Mesendoderm (in vitro differentiated cells): ENCODE data around the gene HMOX1.

ENCODE experiments used
- DNase-seq: peaks from one replicate; pipeline ENCODE4 v3.0.0; 2013
- H2AK5ac ChIP-seq: 2 replicates; pipeline ENCODE4 v1.6.1; 2013; ENCODE audit warnings: low read length, inconsistent platforms
- H2BK120ac ChIP-seq: 2 replicates; pipeline ENCODE4 v1.6.1; 2013; ENCODE audit warnings: low read depth, mild to moderate bottlenecking, low read length, moderate library complexity, mixed read lengths
- H2BK15ac ChIP-seq: replicated peaks from 2 replicates; pipeline ENCODE4 v1.6.1; 2013; ENCODE audit warnings: low read depth, mild to moderate bottlenecking, moderate library complexity
- H2BK5ac ChIP-seq: 2 replicates; pipeline ENCODE4 v1.6.1; 2013; ENCODE audit warnings: low read length, inconsistent platforms
- H3K18ac ChIP-seq: 2 replicates; pipeline ENCODE4 v1.6.1; 2013; ENCODE audit warnings: mild to moderate bottlenecking, low read length, mixed read lengths
- H3K23ac ChIP-seq: one replicate; pipeline ENCODE4 v1.6.1; 2013; ENCODE audit warnings: low read length
- H3K27ac ChIP-seq: 2 replicates; pipeline ENCODE4 v1.5.1; 2013; ENCODE audit warnings: low read depth, mild to moderate bottlenecking, inconsistent platforms, low read length, moderate library complexity
- H3K27me3 ChIP-seq: 2 replicates; pipeline ENCODE4 v1.6.1; 2013; ENCODE audit warnings: low read length, control low read depth, mild to moderate bottlenecking, inconsistent platforms; ENCODE audit not compliant: insufficient read depth, poor library complexity
- H3K36me3 ChIP-seq: 2 replicates; pipeline ENCODE4 v1.6.1; 2013; ENCODE audit warnings: low read length, inconsistent platforms; ENCODE audit not compliant: control insufficient read depth, insufficient read depth
- H3K4ac ChIP-seq: one replicate; pipeline ENCODE4 v1.6.1; 2013; ENCODE audit warnings: low read depth, mild to moderate bottlenecking, low read length, moderate library complexity
- H3K4me1 ChIP-seq: 2 replicates; pipeline ENCODE4 v1.6.1; 2013; ENCODE audit warnings: low read depth, low read length, inconsistent platforms; ENCODE audit not compliant: control insufficient read depth
- H3K4me2 ChIP-seq: 2 replicates; pipeline ENCODE4 v1.6.1; 2013; ENCODE audit warnings: low read length
- H3K4me3 ChIP-seq: 2 replicates; pipeline ENCODE4 v1.5.1; 2013; ENCODE audit warnings: mild to moderate bottlenecking, low read length
- H3K56ac ChIP-seq: one replicate; pipeline ENCODE4 v1.6.1; 2013; ENCODE audit warnings: low read length
- H3K79me1 ChIP-seq: 2 replicates; pipeline ENCODE4 v1.6.1; 2013; ENCODE audit warnings: low read length, inconsistent platforms
- H3K79me2 ChIP-seq: 2 replicates; pipeline ENCODE4 v1.6.1; 2013; ENCODE audit warnings: mild to moderate bottlenecking, low read length; ENCODE audit not compliant: control insufficient read depth, insufficient read depth
- H3K9ac ChIP-seq: 2 replicates; pipeline ENCODE4 v1.6.1; 2013; ENCODE audit warnings: low read length, inconsistent platforms
- H4K5ac ChIP-seq: one replicate; pipeline ENCODE4 v1.6.1; 2013; ENCODE audit warnings: low read length
- H4K8ac ChIP-seq: one replicate; pipeline ENCODE4 v1.6.1; 2013; ENCODE audit warnings: low read depth, mild to moderate bottlenecking, control low read depth, low read length, moderate library complexity
- WGBS: extraction: QIAGEN DNeasy Blood & Tissue Kit; methylation state at CpG from one replicate; pipeline ENCODE4 v1.1.7; 2013; ENCODE audit warnings: low lambda C conversion rate, missing lambda C conversion rate; ENCODE audit not compliant: insufficient coverage; ENCODE audit errors: extremely low coverage; 5-methylcytosine and 5-hydroxymethylcytosine counted together

The HMOX1 gene

GRCh38 chr22:35335936-35336781, 44.7 kb upstream of the HMOX1 start:
- H2AK5ac ChIP-seq = no peak overlapping the region
- no peaks in the 10 kb centered on the region for H3K27me3 ChIP-seq
- no peak overlapping the region for H2BK15ac ChIP-seq
- H3K4me2 ChIP-seq = no peak overlapping the region
- H3K36me3 ChIP-seq = peaks cover 4% of the 10 kb centered on the region
- no peak overlapping the region for H3K9ac ChIP-seq
- H3K4me3 ChIP-seq = no peak overlapping the region
- H2BK5ac ChIP-seq = no peak overlapping the region
- H3K56ac ChIP-seq = no peak overlapping the region
- no peak overlapping the region for H3K18ac ChIP-seq
- no peak overlapping the region for H2BK120ac ChIP-seq
- no peak overlapping the region for H3K23ac ChIP-seq
- no peak overlapping the region for H3K4ac ChIP-seq
- H4K5ac ChIP-seq = no peak overlapping the region
- H3K79me1 ChIP-seq = no peaks in the 10 kb centered on the region
- H3K4me1 ChIP-seq = no peaks in the 10 kb centered on the region
- no peaks in the 10 kb centered on the region for H3K79me2 ChIP-seq
- no peak overlapping the region for H4K8ac ChIP-seq
- DNase-seq = no peak
- H3K27ac ChIP-seq = no peak overlapping the region
- no CpG with 5 or more reads among the region's 12 CpGs for WGBS

GRCh38 chr22:35337932-35338331, 43.0 kb upstream of the HMOX1 start:
- Histone ChIP-seq H3K36me3 (no peaks in the 10 kb centered on the region), H3K79me2 (no peaks in the 10 kb centered on the region), H3K4me3 (no peak overlapping the region), H3K79me1 (no peaks in the 10 kb centered on the region), H3K4me2 (no peak overlapping the region), H2AK5ac (no peak overlapping the region), H3K4me1 (no peaks in the 10 kb centered on the region), H3K18ac (no peak overlapping the region), H3K23ac (no peak overlapping the region), H4K5ac (no peak overlapping the region), H3K9ac (no peak overlapping the region), H4K8ac (no peak overlapping the region), H3K27me3 (no peaks in the 10 kb centered on the region), H2BK15ac (no peak overlapping the region), H2BK5ac (no peak overlapping the region), H2BK120ac (no peak overlapping the region), H3K4ac (no peak overlapping the region), H3K27ac (no peak overlapping the region), H3K56ac (no peak overlapping the region)
- DNase-seq = peak; percentile 53
- whole genome bisulfite sequencing = no CpG with 5 or more reads among the region's 4 CpGs

- no CpG with 5 or more reads among the region's 19 CpGs for WGBS
- Histone ChIP-seq H3K4me3 (no peak overlapping the region), H3K79me1 (no peaks in the 10 kb centered on the region), H3K9ac (no peak overlapping the region), H3K4ac (no peak overlapping the region), H4K5ac (no peak overlapping the region), H2BK120ac (no peak overlapping the region), H3K27me3 (no peaks in the 10 kb centered on the region), H3K27ac (no peak overlapping the region), H3K4me1 (no peaks in the 10 kb centered on the region), H2AK5ac (no peak overlapping the region), H3K4me2 (no peak overlapping the region), H3K18ac (no peak overlapping the region), H3K23ac (no peak overlapping the region), H3K79me2 (no peaks in the 10 kb centered on the region), H3K56ac (no peak overlapping the region), H2BK15ac (no peak overlapping the region), H4K8ac (no peak overlapping the region), H3K36me3 (no peaks in the 10 kb centered on the region), H2BK5ac (no peak overlapping the region)
- DNase-seq = no peak
These were observed 39.6 kb upstream of the HMOX1 start for GRCh38 chr22:35341090-35341874.

GRCh38 chr22:35342390-35342789, 38.5 kb upstream of the HMOX1 start:
- Histone ChIP-seq H3K27ac (no peak overlapping the region), H3K79me1 (no peaks in the 10 kb centered on the region), H2BK5ac (no peak overlapping the region), H3K4ac (no peak overlapping the region), H3K4me1 (no peaks in the 10 kb centered on the region), H3K56ac (no peak overlapping the region), H3K9ac (no peak overlapping the region), H3K36me3 (no peaks in the 10 kb centered on the region), H2AK5ac (no peak overlapping the region), H3K79me2 (no peaks in the 10 kb centered on the region), H3K18ac (no peak overlapping the region), H3K23ac (no peak overlapping the region), H4K8ac (no peak overlapping the region), H3K4me3 (no peak overlapping the region), H2BK120ac (no peak overlapping the region), H2BK15ac (no peak overlapping the region), H4K5ac (no peak overlapping the region), H3K27me3 (no peaks in the 10 kb centered on the region), H3K4me2 (no peak overlapping the region)
- WGBS = no CpG with 5 or more reads among the region's 4 CpGs
- DNase-seq = no peak

- no peaks in the 10 kb centered on the region for H3K79me2 ChIP-seq
- no peak overlapping the region for H3K23ac ChIP-seq
- H2BK15ac ChIP-seq = no peak overlapping the region
- H4K5ac ChIP-seq = no peak overlapping the region
- no peak overlapping the region for H3K4me3 ChIP-seq
- H2BK5ac ChIP-seq = no peak overlapping the region
- WGBS = 100% methylated on average over 1 of the region's 26 CpGs
- H4K8ac ChIP-seq = no peak overlapping the region
- H3K18ac ChIP-seq = no peak overlapping the region
- DNase-seq = no peak
- H3K4ac ChIP-seq = no peak overlapping the region
- H2AK5ac ChIP-seq = no peak overlapping the region
- no peaks in the 10 kb centered on the region for H3K36me3 ChIP-seq
- no peak overlapping the region for H3K56ac ChIP-seq
- no peak overlapping the region for H3K9ac ChIP-seq
- no peaks in the 10 kb centered on the region for H3K27me3 ChIP-seq
- no peaks in the 10 kb centered on the region for H3K4me1 ChIP-seq
- H3K4me2 ChIP-seq = no peak overlapping the region
- H3K79me1 ChIP-seq = no peaks in the 10 kb centered on the region
- H3K27ac ChIP-seq = no peak overlapping the region
- H2BK120ac ChIP-seq = no peak overlapping the region
These were observed 37.0 kb upstream of the HMOX1 start for GRCh38 chr22:35343664-35344550.
